Activated gamma-delta T cell (primary cell): ENCODE data around the gene ADA.
"Not testable (repeated sequence)": the region's sequence is repeated elsewhere in the genome, so short reads cannot be mapped to it uniquely, and the experiment has no call there.

Experiments
- DNase-seq: peaks from one replicate; lab custom pipeline; 2025; lab: John Stamatoyannopoulos, UW
- total RNA-seq, 2 donors: gene quantifications; one replicate each; lab custom pipeline; 2026; lab: John Stamatoyannopoulos, UW

ADA gene
- 29.6 to 76.1 reads per million in 2 donors for total RNA-seq

GRCh38 chr20:44651684-44652423 lies at the start of gene ADA:
TSS of gene ADA (minus strand) at chr20:44651699. CDS start at chr20:44651607, 92 bp downstream.
- DNase-seq, result peak; percentile 32

- DNase-seq, result no peak
Measured at GRCh38 chr20:44700306-44700705, 48.8 kb upstream of the ADA start.

GRCh38 chr20:44698351-44698750 lies 46.9 kb upstream of the ADA start:
- no peak for DNase-seq

- DNase-seq, result not testable (repeated sequence)
Measured at GRCh38 chr20:44697041-44697440, 45.5 kb upstream of the ADA start.

GRCh38 chr20:44696315-44696714 lies 44.8 kb upstream of the ADA start:
- DNase-seq, result no peak

GRCh38 chr20:44695674-44696300 lies 44.3 kb upstream of the ADA start:
- no peak for DNase-seq

GRCh38 chr20:44695295-44695673 lies 43.8 kb upstream of the ADA start:
- DNase-seq, result no peak

- no peak for DNase-seq
Measured at GRCh38 chr20:44694159-44694558, 42.7 kb upstream of the ADA start.

GRCh38 chr20:44693627-44694026 lies 42.1 kb upstream of the ADA start:
- DNase-seq, result no peak

- no peak for DNase-seq
Measured at GRCh38 chr20:44692932-44693480, 41.5 kb upstream of the ADA start.

GRCh38 chr20:44691424-44692423 lies 40.2 kb upstream of the ADA start:
- no peak for DNase-seq

- DNase-seq, result no peak
Measured at GRCh38 chr20:44690781-44691423, 39.4 kb upstream of the ADA start.

GRCh38 chr20:44689809-44690208 lies 38.3 kb upstream of the ADA start:
- DNase-seq, result no peak

- DNase-seq, result no peak
Measured at GRCh38 chr20:44688053-44688625, 36.6 kb upstream of the ADA start.

GRCh38 chr20:44686934-44687333 lies 35.4 kb upstream of the ADA start:
- DNase-seq, result no peak

GRCh38 chr20:44684047-44684967 lies 32.8 kb upstream of the ADA start:
- no peak for DNase-seq

GRCh38 chr20:44683263-44684046 lies 32.0 kb upstream of the ADA start:
- no peak for DNase-seq

GRCh38 chr20:44681796-44682566 lies 30.5 kb upstream of the ADA start:
- no peak for DNase-seq
